WTC11 (cell line): ENCODE data around the gene ADAMTS15. TPM values are rescaled to one million over a fixed set of nuclear protein-coding genes. Genes with fewer than 3 reads are reported as not detected.

Source experiments
- ARID4B ChIP-seq: sonication (generic); formaldehyde crosslinking; IDR thresholded peaks from 2 replicates; pipeline ENCODE4 v1.8.0; 2023; ENCODE audit warnings: missing genetic modification reagents, mild to moderate bottlenecking, borderline replicate concordance
- NFYB ChIP-seq: sonication (generic); formaldehyde crosslinking; conservative IDR thresholded peaks from 2 replicates; pipeline ENCODE4 v1.8.0; 2022; ENCODE audit warnings: low read depth, missing genetic modification reagents
- SP1 ChIP-seq: sonication (generic); formaldehyde crosslinking; conservative IDR thresholded peaks from 2 replicates; pipeline ENCODE4 v1.8.1; 2022; ENCODE audit warnings: missing genetic modification reagents
- USF2 ChIP-seq: sonication (generic); formaldehyde crosslinking; IDR thresholded peaks from 2 replicates; pipeline ENCODE4 v1.8.1; 2023; ENCODE audit warnings: mild to moderate bottlenecking, missing genetic modification reagents, moderate library complexity
- ZNF532 ChIP-seq: fragments of 250-450 bp; sonication (Bioruptor Pico); IDR thresholded peaks from 2 replicates; pipeline ENCODE4 v1.9.0; 2021; ENCODE audit warnings: mild to moderate bottlenecking, borderline replicate concordance
- total RNA-seq: library from RNA; stranded (reverse); gene quantifications from 3 replicates; pipeline ENCODE4 v1.2.3, GENCODE V29; 2021

ADAMTS15 gene
- total RNA-seq, 1 experiment from 2014 or later = 3.7 TPM

- no peak for TF ChIP-seq ARID4B (CRISPR knock-in tag)
- TF ChIP-seq SP1 (CRISPR knock-in tag) = no peak
- TF ChIP-seq USF2 (CRISPR knock-in tag) = no peak
- no peak for TF ChIP-seq NFYB (CRISPR knock-in tag)
- TF ChIP-seq ZNF532 = no peak
Measured at GRCh38 chr11:130525307-130525706, 76.9 kb downstream of the ADAMTS15 start (continued).

Other genes starting within 250 kb of the ADAMTS15 start
- 87.5 to 107 TPM (median 89.5 TPM) in 3 replicates for gene ZBTB44, start 133.7 kb upstream of the ADAMTS15 start, total RNA-seq
- 9.9 to 10.4 TPM (median 10.2 TPM) in 3 replicates for gene ADAMTS8, start 20.0 kb upstream of the ADAMTS15 start, total RNA-seq